ENCODE results near the gene CLN5. TPM values are rescaled to one million over a fixed set of nuclear protein-coding genes. Genes with fewer than 3 reads are reported as not detected.
A peak's percentile ranks its signal among the peaks of the same experiment; 100 is the strongest.

CLN5 gene
- total and polyA plus RNA-seq, 2 of the 13 experiments (the other 11 are each of a cell fraction or from before 2014, with no cell fraction given) = 10.1 to 13.7 TPM

DNA sequence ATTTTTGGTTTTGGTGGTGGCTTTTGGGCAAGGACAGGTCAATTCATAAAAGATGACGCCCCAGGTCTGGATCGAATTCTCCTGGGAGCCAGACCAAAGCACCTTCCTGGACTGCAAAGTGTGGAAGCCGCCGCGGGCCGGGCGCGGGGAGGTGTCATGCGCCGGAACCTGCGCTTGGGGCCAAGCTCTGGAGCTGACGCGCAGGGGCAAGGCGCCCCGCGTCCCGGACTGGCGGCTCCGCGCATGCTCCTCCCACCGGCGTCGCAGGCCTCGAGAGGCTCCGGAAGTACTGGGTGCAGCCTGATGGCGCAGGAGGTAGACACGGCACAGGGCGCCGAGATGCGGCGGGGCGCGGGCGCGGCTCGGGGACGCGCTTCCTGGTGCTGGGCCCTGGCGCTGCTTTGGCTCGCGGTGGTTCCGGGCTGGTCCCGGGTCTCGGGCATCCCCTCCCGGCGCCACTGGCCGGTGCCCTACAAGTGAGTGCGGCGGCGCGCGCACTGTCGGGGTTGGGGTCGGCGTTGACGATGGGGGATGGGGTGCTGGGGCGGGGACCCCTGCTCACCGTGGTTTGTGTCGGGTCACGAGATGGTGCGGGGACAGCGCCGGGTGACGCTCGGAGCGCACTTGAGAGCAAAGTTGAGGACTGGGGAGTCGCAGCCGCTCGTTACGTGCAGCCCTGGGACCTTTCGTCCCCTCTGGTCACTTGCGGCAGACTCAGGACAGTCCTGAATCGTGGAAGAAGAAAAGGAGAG lies at the start of gene CLN5 (continued):
- TF ChIP-seq, protein P1, sequence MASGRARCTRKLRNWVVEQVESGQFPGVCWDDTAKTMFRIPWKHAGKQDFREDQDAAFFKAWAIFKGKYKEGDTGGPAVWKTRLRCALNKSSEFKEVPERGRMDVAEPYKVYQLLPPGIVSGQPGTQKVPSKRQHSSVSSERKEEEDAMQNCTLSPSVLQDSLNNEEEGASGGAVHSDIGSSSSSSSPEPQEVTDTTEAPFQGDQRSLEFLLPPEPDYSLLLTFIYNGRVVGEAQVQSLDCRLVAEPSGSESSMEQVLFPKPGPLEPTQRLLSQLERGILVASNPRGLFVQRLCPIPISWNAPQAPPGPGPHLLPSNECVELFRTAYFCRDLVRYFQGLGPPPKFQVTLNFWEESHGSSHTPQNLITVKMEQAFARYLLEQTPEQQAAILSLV (CRISPR knock-in tag; IDR thresholded peaks at IDR 0.05; ENCODE audit: borderline replicate concordance) = peak; percentile 63; the same call in 1 of the 2 replicates
- peak; percentile 58 for TF ChIP-seq ZNF331 (CRISPR knock-in tag; IDR thresholded peaks at IDR 0.05)
- TF ChIP-seq, protein P2, sequence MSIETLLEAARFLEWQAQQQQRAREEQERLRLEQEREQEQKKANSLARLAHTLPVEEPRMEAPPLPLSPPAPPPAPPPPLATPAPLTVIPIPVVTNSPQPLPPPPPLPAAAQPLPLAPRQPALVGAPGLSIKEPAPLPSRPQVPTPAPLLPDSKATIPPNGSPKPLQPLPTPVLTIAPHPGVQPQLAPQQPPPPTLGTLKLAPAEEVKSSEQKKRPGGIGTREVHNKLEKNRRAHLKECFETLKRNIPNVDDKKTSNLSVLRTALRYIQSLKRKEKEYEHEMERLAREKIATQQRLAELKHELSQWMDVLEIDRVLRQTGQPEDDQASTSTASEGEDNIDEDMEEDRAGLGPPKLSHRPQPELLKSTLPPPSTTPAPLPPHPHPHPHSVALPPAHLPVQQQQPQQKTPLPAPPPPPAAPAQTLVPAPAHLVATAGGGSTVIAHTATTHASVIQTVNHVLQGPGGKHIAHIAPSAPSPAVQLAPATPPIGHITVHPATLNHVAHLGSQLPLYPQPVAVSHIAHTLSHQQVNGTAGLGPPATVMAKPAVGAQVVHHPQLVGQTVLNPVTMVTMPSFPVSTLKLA (IDR thresholded peaks at IDR 0.05) = peak; percentile 26; the same call in 1 of the 2 replicates
- no peak for TF ChIP-seq KLF12 (CRISPR knock-in tag; IDR thresholded peaks at IDR 0.05; ENCODE audit: borderline replicate concordance)
- TF ChIP-seq MIXL1 (CRISPR knock-in tag; IDR thresholded peaks at IDR 0.05) = peak; percentile 14; the same call in 1 of the 2 replicates
- TF ChIP-seq, protein P3, sequence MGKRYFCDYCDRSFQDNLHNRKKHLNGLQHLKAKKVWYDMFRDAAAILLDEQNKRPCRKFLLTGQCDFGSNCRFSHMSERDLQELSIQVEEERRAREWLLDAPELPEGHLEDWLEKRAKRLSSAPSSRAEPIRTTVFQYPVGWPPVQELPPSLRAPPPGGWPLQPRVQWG (CRISPR knock-in tag; IDR thresholded peaks at IDR 0.05; ENCODE audit: borderline replicate concordance, low read depth) = no peak
- TF ChIP-seq ZBTB21 (CRISPR knock-in tag; IDR thresholded peaks at IDR 0.05) = no peak
- no peak for TF ChIP-seq KLF9 (CRISPR knock-in tag; IDR thresholded peaks at IDR 0.05; ENCODE audit: low read depth)
- TF ChIP-seq IRF2 (CRISPR knock-in tag; IDR thresholded peaks at IDR 0.05) = no peak; the same call in none of the 2 replicates
- no peak for TF ChIP-seq ZSCAN20 (CRISPR knock-in tag; IDR thresholded peaks at IDR 0.05; ENCODE audit: borderline replicate concordance)
- TF ChIP-seq, protein P4, sequence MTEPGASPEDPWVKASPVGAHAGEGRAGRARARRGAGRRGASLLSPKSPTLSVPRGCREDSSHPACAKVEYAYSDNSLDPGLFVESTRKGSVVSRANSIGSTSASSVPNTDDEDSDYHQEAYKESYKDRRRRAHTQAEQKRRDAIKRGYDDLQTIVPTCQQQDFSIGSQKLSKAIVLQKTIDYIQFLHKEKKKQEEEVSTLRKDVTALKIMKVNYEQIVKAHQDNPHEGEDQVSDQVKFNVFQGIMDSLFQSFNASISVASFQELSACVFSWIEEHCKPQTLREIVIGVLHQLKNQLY (CRISPR knock-in tag; IDR thresholded peaks at IDR 0.05) = no peak
- TF ChIP-seq ZSCAN30 (CRISPR knock-in tag; IDR thresholded peaks at IDR 0.05) = no peak
- TF ChIP-seq RFX5 (IDR thresholded peaks at IDR 0.05; ENCODE audit: low read depth, low read length) = no peak
- TF ChIP-seq ELF4 (CRISPR knock-in tag; IDR thresholded peaks at IDR 0.05; ENCODE audit: borderline replicate concordance) = no peak
- TF ChIP-seq DNMT1 (CRISPR knock-in tag; IDR thresholded peaks at IDR 0.05) = no peak
- no peak for TF ChIP-seq JARID2 (CRISPR knock-in tag; IDR thresholded peaks at IDR 0.05; ENCODE audit: insufficient replicate concordance)
- no peak for TF ChIP-seq EHMT2 (IDR thresholded peaks at IDR 0.05; ENCODE audit: borderline replicate concordance, low read depth, low read length)
- TF ChIP-seq ZNF549 (CRISPR knock-in tag; IDR thresholded peaks at IDR 0.05) = peak; percentile 61; the same call in 1 of the 2 replicates
- peak; percentile 63; the same call in 1 of the 2 replicates for TF ChIP-seq SP4 (CRISPR knock-in tag; IDR thresholded peaks at IDR 0.05)
- TF ChIP-seq SAP130 (CRISPR knock-in tag; IDR thresholded peaks at IDR 0.05; ENCODE audit: low read depth) = peak; percentile 90
- TF ChIP-seq, protein P5, sequence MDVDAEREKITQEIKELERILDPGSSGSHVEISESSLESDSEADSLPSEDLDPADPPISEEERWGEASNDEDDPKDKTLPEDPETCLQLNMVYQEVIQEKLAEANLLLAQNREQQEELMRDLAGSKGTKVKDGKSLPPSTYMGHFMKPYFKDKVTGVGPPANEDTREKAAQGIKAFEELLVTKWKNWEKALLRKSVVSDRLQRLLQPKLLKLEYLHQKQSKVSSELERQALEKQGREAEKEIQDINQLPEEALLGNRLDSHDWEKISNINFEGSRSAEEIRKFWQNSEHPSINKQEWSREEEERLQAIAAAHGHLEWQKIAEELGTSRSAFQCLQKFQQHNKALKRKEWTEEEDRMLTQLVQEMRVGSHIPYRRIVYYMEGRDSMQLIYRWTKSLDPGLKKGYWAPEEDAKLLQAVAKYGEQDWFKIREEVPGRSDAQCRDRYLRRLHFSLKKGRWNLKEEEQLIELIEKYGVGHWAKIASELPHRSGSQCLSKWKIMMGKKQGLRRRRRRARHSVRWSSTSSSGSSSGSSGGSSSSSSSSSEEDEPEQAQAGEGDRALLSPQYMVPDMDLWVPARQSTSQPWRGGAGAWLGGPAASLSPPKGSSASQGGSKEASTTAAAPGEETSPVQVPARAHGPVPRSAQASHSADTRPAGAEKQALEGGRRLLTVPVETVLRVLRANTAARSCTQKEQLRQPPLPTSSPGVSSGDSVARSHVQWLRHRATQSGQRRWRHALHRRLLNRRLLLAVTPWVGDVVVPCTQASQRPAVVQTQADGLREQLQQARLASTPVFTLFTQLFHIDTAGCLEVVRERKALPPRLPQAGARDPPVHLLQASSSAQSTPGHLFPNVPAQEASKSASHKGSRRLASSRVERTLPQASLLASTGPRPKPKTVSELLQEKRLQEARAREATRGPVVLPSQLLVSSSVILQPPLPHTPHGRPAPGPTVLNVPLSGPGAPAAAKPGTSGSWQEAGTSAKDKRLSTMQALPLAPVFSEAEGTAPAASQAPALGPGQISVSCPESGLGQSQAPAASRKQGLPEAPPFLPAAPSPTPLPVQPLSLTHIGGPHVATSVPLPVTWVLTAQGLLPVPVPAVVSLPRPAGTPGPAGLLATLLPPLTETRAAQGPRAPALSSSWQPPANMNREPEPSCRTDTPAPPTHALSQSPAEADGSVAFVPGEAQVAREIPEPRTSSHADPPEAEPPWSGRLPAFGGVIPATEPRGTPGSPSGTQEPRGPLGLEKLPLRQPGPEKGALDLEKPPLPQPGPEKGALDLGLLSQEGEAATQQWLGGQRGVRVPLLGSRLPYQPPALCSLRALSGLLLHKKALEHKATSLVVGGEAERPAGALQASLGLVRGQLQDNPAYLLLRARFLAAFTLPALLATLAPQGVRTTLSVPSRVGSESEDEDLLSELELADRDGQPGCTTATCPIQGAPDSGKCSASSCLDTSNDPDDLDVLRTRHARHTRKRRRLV (CRISPR knock-in tag; IDR thresholded peaks at IDR 0.05) = no peak
- peak; percentile 92 for TF ChIP-seq HDAC1 (CRISPR knock-in tag; IDR thresholded peaks at IDR 0.05)
- peak; percentile 89 for TF ChIP-seq ZNF501 (CRISPR knock-in tag; IDR thresholded peaks at IDR 0.05)

Measured in HepG2 (cell line).